Smooth muscle cell (in vitro differentiated cells): ENCODE data around the gene SLC47A2. TPM values are rescaled to one million over a fixed set of nuclear protein-coding genes. Genes with fewer than 3 reads are reported as not detected.
"Not testable (repeated sequence)": the region's sequence is repeated elsewhere in the genome, so short reads cannot be mapped to it uniquely, and the experiment has no call there.

Source experiments
- DNase-seq: peaks from one replicate; lab custom pipeline; 2025; ENCODE audit not compliant: unreplicated experiment; lab: John Stamatoyannopoulos, UW
- H2AFZ ChIP-seq: fragments of 200-600 bp; sonication (generic); 2 replicates; pipeline ENCODE4 v1.6.0; 2016; ENCODE audit warnings: antibody characterized with exemption, low read depth, mild to moderate bottlenecking
- H3F3A ChIP-seq: fragments of 200-600 bp; sonication (generic); 2 replicates; pipeline ENCODE4 v1.6.0; 2017; ENCODE audit warnings: antibody characterized with exemption, low read depth
- H3K27ac ChIP-seq: fragments of 200-600 bp; sonication (generic); 2 replicates; pipeline ENCODE4 v1.5.1; 2016; ENCODE audit warnings: low read depth, mild to moderate bottlenecking
- H3K27me3 ChIP-seq: fragments of 200-600 bp; sonication (generic); 2 replicates; pipeline ENCODE4 v1.6.1; 2016; ENCODE audit warnings: low read depth, mild to moderate bottlenecking
- H3K36me3 ChIP-seq: fragments of 200-600 bp; sonication (generic); 2 replicates; pipeline ENCODE4 v1.5.1; 2016; ENCODE audit warnings: low read depth
- H3K4me1 ChIP-seq: fragments of 200-600 bp; sonication (generic); 2 replicates; pipeline ENCODE4 v1.5.1; 2016; ENCODE audit warnings: low read depth
- H3K4me2 ChIP-seq: fragments of 200-600 bp; sonication (generic); 2 replicates; pipeline ENCODE4 v1.6.0; 2016; ENCODE audit warnings: mild to moderate bottlenecking
- H3K4me3 ChIP-seq: fragments of 200-600 bp; sonication (generic); 2 replicates; pipeline ENCODE4 v1.5.1; 2016; ENCODE audit warnings: mild to moderate bottlenecking
- H3K79me2 ChIP-seq: fragments of 200-600 bp; sonication (generic); 2 replicates; pipeline ENCODE4 v1.6.0; 2016; ENCODE audit warnings: low read depth, mild to moderate bottlenecking
- H3K9ac ChIP-seq: fragments of 200-600 bp; sonication (generic); 2 replicates; pipeline ENCODE4 v1.6.0; 2016; ENCODE audit warnings: low read depth
- H3K9me3 ChIP-seq: fragments of 200-600 bp; sonication (generic); replicated peaks from 2 replicates; pipeline ENCODE4 v1.5.1; 2016; ENCODE audit warnings: low read depth
- H4K20me1 ChIP-seq: fragments of 200-600 bp; sonication (generic); 2 replicates; pipeline ENCODE4 v1.6.0; 2016; ENCODE audit warnings: low read depth
- WGBS: methylation state at CpG from one replicate; pipeline ENCODE4 v1.1.7; 2016; ENCODE audit warnings: low lambda C conversion rate; 5-methylcytosine and 5-hydroxymethylcytosine counted together
- polyA plus RNA-seq: library from polyadenylated mRNA; unstranded; fragments of >200 nt; fragmentation: Nextera tagmentation; extraction: Ambion mirVana; gene quantifications from 2 replicates; pipeline ENCODE4 v1.2.1, GENCODE V29; 2016
- total RNA-seq: library from RNA; depleted of rRNA; stranded (reverse); fragments of >200 nt; gene quantifications from 2 replicates; pipeline ENCODE4 v1.2.3, GENCODE V29; 2014
- TF ChIP-seq, protein P1 (sequence below): fragments of 200-600 bp; sonication (generic); IDR thresholded peaks from 2 replicates; pipeline ENCODE4 v1.5.1; 2017; ENCODE audit warnings: borderline replicate concordance, mild to moderate bottlenecking, antibody characterized with exemption; ENCODE audit not compliant: insufficient read depth, poor library complexity, severe bottlenecking

SLC47A2 gene
- total and polyA plus RNA-seq, 2 experiments from 2014 or later, result not detected

DNA sequence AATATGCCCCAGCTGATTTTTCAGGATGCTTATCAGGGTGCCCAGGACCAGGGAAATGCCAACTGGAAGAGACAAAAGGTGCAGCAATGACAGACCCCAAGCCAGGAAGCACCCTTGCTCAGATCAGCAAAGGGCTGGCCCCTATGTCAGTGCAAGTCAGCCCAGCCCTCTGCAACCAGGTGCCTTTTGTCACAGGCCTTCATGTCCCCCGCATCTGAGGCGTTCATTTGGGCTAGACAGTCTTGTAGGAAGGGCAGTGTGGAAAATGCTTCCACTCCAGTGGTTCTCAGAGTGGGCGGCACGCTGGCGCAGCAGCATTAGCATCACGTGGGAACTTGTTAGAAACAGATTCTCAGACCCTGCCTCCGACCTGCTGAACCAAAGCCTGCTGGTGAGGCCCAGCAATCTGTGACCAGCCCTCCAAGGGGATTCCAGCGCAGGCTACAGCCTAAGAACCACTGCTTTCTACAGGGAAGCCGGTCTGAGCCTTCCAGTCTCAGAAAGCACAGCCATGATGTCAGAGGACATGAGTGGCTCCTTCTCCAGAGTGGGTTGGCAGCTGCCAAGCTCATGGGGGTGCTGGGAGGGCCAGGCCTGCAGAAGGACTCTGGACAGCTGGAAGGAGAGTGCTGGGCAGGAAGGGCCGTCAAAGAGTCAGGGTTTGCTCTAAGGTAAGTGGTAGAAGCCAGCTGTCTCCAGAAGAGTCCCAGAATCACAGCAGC is 13.1 kb downstream of the SLC47A2 start:
- Histone ChIP-seq H3K4me3 (no peak overlapping the region), H3K9ac (no peak overlapping the region), H3K4me1 (peaks cover 36% of the 10 kb centered on the region), H2AFZ (no peak overlapping the region), H3K27ac (no peak overlapping the region), H3K36me3 (no peaks in the 10 kb centered on the region), H3F3A (no peaks in the 10 kb centered on the region), H3K79me2 (no peaks in the 10 kb centered on the region), H3K27me3 (no peaks in the 10 kb centered on the region), H3K9me3 (no peaks in the 10 kb centered on the region), H4K20me1 (no peaks in the 10 kb centered on the region), H3K4me2 (no peak overlapping the region)
- 61% methylated on average over 10 of the region's 10 CpGs for WGBS
- TF ChIP-seq, protein P1, sequence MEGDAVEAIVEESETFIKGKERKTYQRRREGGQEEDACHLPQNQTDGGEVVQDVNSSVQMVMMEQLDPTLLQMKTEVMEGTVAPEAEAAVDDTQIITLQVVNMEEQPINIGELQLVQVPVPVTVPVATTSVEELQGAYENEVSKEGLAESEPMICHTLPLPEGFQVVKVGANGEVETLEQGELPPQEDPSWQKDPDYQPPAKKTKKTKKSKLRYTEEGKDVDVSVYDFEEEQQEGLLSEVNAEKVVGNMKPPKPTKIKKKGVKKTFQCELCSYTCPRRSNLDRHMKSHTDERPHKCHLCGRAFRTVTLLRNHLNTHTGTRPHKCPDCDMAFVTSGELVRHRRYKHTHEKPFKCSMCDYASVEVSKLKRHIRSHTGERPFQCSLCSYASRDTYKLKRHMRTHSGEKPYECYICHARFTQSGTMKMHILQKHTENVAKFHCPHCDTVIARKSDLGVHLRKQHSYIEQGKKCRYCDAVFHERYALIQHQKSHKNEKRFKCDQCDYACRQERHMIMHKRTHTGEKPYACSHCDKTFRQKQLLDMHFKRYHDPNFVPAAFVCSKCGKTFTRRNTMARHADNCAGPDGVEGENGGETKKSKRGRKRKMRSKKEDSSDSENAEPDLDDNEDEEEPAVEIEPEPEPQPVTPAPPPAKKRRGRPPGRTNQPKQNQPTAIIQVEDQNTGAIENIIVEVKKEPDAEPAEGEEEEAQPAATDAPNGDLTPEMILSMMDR, result no peak
- no peak for DNase-seq

DNA sequence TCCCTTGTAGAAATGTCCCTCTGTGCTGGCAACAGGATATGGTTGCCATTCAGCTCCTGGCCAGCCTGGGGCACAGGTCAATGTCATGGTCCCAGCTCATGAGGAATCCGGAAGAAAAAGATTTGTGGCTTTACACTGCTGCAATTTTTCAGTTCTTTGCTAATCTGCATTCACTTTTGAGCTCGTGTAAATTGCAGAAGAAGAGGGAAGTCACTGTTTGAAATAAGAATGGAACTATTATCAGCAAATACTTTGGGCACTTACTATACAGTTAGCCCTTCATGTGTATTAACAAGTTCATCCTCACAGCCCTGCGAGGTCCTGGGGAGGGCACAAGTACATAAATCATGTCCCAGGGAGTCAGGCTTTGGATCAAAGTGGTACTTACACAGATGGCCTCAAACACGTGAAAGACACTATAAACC is 14.2 kb downstream of the SLC47A2 start:
- H3K4me2 ChIP-seq, result no peak overlapping the region
- H3K9ac ChIP-seq, result no peak overlapping the region
- no peak overlapping the region for H3K27ac ChIP-seq
- 84% methylated on average over 4 of the region's 4 CpGs for WGBS
- no peaks in the 10 kb centered on the region for H3K9me3 ChIP-seq
- no peaks in the 10 kb centered on the region for H3K27me3 ChIP-seq
- H3K4me1 ChIP-seq, result peaks cover 34% of the 10 kb centered on the region
- H3K79me2 ChIP-seq, result no peaks in the 10 kb centered on the region
- TF ChIP-seq, protein P1, result no peak
- no peak overlapping the region for H2AFZ ChIP-seq
- no peaks in the 10 kb centered on the region for H3K36me3 ChIP-seq
- no peaks in the 10 kb centered on the region for H3F3A ChIP-seq
- H4K20me1 ChIP-seq, result no peaks in the 10 kb centered on the region
- no peak overlapping the region for H3K4me3 ChIP-seq
- DNase-seq, result no peak

DNA sequence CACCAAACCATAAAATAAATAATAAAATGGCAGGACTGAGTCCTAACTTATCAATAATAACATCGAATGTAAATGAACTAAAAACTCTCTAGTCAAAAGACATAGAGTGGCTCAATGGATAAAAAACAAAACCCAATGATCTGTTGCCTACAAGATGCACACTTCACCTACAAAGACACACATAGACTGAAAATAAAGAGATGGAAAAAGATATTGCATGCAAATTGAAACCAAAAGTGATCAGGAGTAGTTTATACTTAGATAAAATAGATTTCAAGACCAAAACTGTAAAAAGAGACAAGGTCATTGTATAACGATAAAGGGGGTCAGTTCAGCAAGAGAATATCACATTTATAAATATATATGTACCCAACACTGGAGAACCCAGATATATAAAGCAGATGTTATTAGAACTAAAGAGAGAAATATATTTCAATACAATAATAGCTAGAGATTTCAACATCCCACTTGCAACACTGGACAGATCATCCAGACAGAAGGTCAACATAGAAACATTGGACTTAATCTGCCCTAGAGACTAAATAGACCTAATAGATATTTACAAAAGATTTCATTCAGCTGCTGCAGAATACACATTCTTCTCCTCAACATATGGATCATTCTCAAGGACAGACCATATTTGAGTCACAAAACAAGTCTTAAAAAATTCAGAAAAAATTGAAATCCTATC is 29.8 kb downstream of the SLC47A2 start:
- no peak overlapping the region for H3K4me3 ChIP-seq
- H3K36me3 ChIP-seq, result no peaks in the 10 kb centered on the region
- no peaks in the 10 kb centered on the region for H3K27me3 ChIP-seq
- 97% methylated on average over 2 of the region's 2 CpGs for WGBS
- H3K9ac ChIP-seq, result no peak overlapping the region
- no peak overlapping the region for H3K27ac ChIP-seq
- DNase-seq, result no peak
- no peaks in the 10 kb centered on the region for H3K4me1 ChIP-seq
- no peaks in the 10 kb centered on the region for H3K79me2 ChIP-seq
- H4K20me1 ChIP-seq, result no peaks in the 10 kb centered on the region
- H3K9me3 ChIP-seq, result no peaks in the 10 kb centered on the region
- no peaks in the 10 kb centered on the region for H3F3A ChIP-seq
- no peak overlapping the region for H2AFZ ChIP-seq
- H3K4me2 ChIP-seq, result no peak overlapping the region
- TF ChIP-seq, protein P1, result no peak

DNA sequence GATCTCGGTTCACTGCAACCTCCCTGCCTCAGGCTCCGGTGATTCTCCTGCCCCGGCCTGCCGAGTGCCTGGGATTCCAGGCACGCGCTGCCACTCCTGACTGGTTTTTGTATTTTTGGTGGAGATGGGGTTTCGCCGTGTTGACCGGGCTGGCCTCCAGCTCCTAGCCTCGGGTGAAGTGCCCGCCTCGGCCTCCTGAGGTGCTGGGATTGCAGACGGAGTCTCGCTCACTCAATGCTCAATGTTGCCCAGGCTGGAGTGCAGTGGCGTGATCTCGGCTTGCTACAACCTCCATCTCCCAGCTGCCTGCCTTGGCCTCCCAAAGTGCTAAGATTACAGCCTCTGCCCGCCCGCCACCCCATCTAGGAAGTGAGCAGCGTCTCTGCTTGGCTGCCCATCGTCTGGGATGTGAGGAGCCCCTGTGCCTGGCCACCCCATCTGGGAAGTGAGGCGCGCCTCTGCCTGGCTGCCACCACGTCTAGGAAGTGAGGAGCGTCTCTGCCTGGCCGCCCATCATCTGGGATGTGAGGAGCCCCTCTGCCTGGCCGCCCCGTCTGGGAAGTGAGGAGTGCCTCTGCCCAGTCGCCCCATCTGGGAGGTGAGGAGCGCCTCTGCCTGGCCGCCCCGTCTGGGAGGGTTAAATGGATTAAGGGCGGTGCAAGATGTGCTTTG is 31.3 kb downstream of the SLC47A2 start:
- H3F3A ChIP-seq, H3K36me3 ChIP-seq, DNase-seq, H4K20me1 ChIP-seq, H3K9me3 ChIP-seq, H3K4me3 ChIP-seq, H3K27ac ChIP-seq, H3K79me2 ChIP-seq, H3K9ac ChIP-seq, H3K27me3 ChIP-seq, H2AFZ ChIP-seq, H3K4me2 ChIP-seq, H3K4me1 ChIP-seq: not testable (repeated sequence)
- WGBS, result 95% methylated on average over 31 of the region's 32 CpGs
